HepG2 (cell line): ENCODE measurements around the gene MAPK7. TPM values are rescaled to one million over a fixed set of nuclear protein-coding genes. Genes with fewer than 3 reads are reported as not detected.
A peak's percentile ranks its signal among the peaks of the same experiment; 100 is the strongest.

Experiments used
- ATAC-seq: fragments of 200-7000 bp; cut with Tn5 transposase; 3 replicates; pipeline ENCODE4 v1.9.1; 2020; ENCODE audit warnings: mild to moderate bottlenecking, moderate library complexity
- BruUV-seq: library from RNA; stranded (reverse); fragments of 400-500 nt; replicated peaks from 2 replicates; lab custom pipeline; 2021; lab: Mats Ljungman, UMichigan
- CTCF ChIA-PET: fragments of 300-600 bp; formaldehyde crosslinking; extraction: SDS; loops from one replicate; lab custom pipeline; 2021; ENCODE audit warnings: low total read pairs, inconsistent platforms, low intra/inter-chr PET ratio; lab: Yijun Ruan, JAX
- POLR2A ChIA-PET: fragments of 350-600 bp; sonication (Branson Sonifier 250); formaldehyde crosslinking; loops from one replicate; lab custom pipeline; 2020; ENCODE audit warnings: antibody characterized with exemption, inconsistent platforms; lab: Yijun Ruan, JAX
- DNase-seq: peaks from one replicate; pipeline ENCODE4 v3.0.0-alpha.2; 2015; ENCODE audit warnings: low spot score
- FAIRE-seq: peaks from 3 replicates; lab custom pipeline; 2011; peaks lifted over from hg19 to GRCh38; lab: Jason Lieb, UNC
- H2AFZ ChIP-seq: one replicate; pipeline ENCODE4 v1.6.1; 2011; ENCODE audit warnings: low read length, inconsistent platforms
- H3K27ac ChIP-seq: fragments of 300-600 bp; 3 replicates; pipeline ENCODE4 v1.8.0; 2011; ENCODE audit warnings: mixed run types, mild to moderate bottlenecking, mixed read lengths, low read length, inconsistent platforms; ENCODE audit not compliant: insufficient read depth; ENCODE audit errors: extremely low read length
- H3K27me3 ChIP-seq, 2 experiments: fragments of 200-600 bp in 1 of 2; 2 replicates in 1 of 2; 3 replicates in 1 of 2; pipeline versions ENCODE4 v1.6.0 to v1.8.0; 2011; ENCODE audit warnings: low read length in 2 of 2, mild to moderate bottlenecking in 2 of 2, moderate library complexity in 2 of 2, inconsistent platforms in 1 of 2; ENCODE audit not compliant: insufficient read depth in 2 of 2, control insufficient read depth in 1 of 2
- H3K36me3 ChIP-seq, 2 experiments: fragments of 200-600 bp in 1 of 2; replicated peaks in 1 of 2; 2 replicates in 1 of 2; 3 replicates in 1 of 2; pipeline versions ENCODE4 v1.5.1 to v1.8.0; 2011; ENCODE audit warnings: low read length in 2 of 2, inconsistent platforms in 1 of 2; ENCODE audit not compliant: insufficient read depth in 2 of 2, control insufficient read depth in 1 of 2
- H3K4me1 ChIP-seq: 2 replicates; pipeline ENCODE4 v1.5.1; 2012; ENCODE audit warnings: low read length, inconsistent platforms; ENCODE audit not compliant: insufficient read depth
- H3K4me2 ChIP-seq: 2 replicates; pipeline ENCODE4 v1.6.0; 2011; ENCODE audit warnings: low read depth, low read length, inconsistent platforms
- H3K4me3 ChIP-seq, 3 experiments: fragments of 200-600 bp in 1 of 3; sonication (generic), shearing (Covaris generic) in 1 of 3; replicated peaks in 1 of 3; 2 replicates each; pipeline ENCODE4 v1.5.1; 2011 to 2016; ENCODE audit warnings: low read length in 3 of 3, inconsistent platforms in 2 of 3, low read depth in 2 of 3, mild to moderate bottlenecking in 2 of 3, control low read depth in 1 of 3, mixed read lengths in 1 of 3; ENCODE audit not compliant: insufficient read depth in 1 of 3
- H3K79me2 ChIP-seq: one replicate; pipeline ENCODE4 v1.6.1; 2011; ENCODE audit warnings: low read length, inconsistent platforms; ENCODE audit not compliant: insufficient read depth
- H3K9ac ChIP-seq: 2 replicates; pipeline ENCODE4 v1.6.0; 2011; ENCODE audit warnings: mild to moderate bottlenecking, low read depth, low read length, inconsistent platforms; ENCODE audit not compliant: insufficient read depth
- H3K9me3 ChIP-seq: 2 replicates; pipeline ENCODE4 v1.5.1; 2012; ENCODE audit warnings: mild to moderate bottlenecking, low read length
- H4K20me1 ChIP-seq: 2 replicates; pipeline ENCODE4 v1.6.0; 2011; ENCODE audit warnings: inconsistent platforms, mild to moderate bottlenecking, low read length, moderate library complexity; ENCODE audit not compliant: insufficient read depth
- CREB1 ChIP-seq, 2 experiments: fragments of 450-650 bp in 1 of 2; IDR thresholded peaks; 2 replicates each; pipeline ENCODE4 v1.6.1; 2016 to 2017; ENCODE audit warnings: control low read depth in 1 of 2, mild to moderate bottlenecking in 1 of 2, missing compliant biosample characterization in 1 of 2, missing genetic modification characterization in 1 of 2
- DMAP1 ChIP-seq: IDR thresholded peaks from 2 replicates; pipeline ENCODE4 v1.6.1; 2016
- MAFK ChIP-seq, 2 experiments: IDR thresholded peaks in 1 of 2; conservative IDR thresholded peaks in 1 of 2; 2 replicates each; pipeline ENCODE4 v1.6.1; 2011; ENCODE audit warnings: improper control_type of control experiment in 2 of 2, low read length in 2 of 2
- MIER3 ChIP-seq: IDR thresholded peaks from 2 replicates; pipeline ENCODE4 v1.6.1; 2016; ENCODE audit warnings: missing compliant biosample characterization, borderline replicate concordance
- MXD4 ChIP-seq: IDR thresholded peaks from 2 replicates; pipeline ENCODE4 v1.6.1; 2016; ENCODE audit warnings: mild to moderate bottlenecking, missing biosample characterization, missing genetic modification reagents
- NR0B2 ChIP-seq: sonication (generic); formaldehyde crosslinking; IDR thresholded peaks from 2 replicates; pipeline ENCODE4 v1.4.0; 2020; ENCODE audit warnings: mild to moderate bottlenecking, missing genetic modification reagents
- NR2F6 ChIP-seq, 2 experiments: IDR thresholded peaks; 2 replicates each; pipeline ENCODE4 v1.6.1; 2016; ENCODE audit warnings: antibody characterized with exemption in 1 of 2, mild to moderate bottlenecking in 1 of 2
- POLR2AphosphoS5 ChIP-seq: IDR thresholded peaks from 2 replicates; pipeline ENCODE4 v1.6.1; 2012; ENCODE audit warnings: low read depth, low read length
- RFX5 ChIP-seq: IDR thresholded peaks from 2 replicates; pipeline ENCODE4 v1.6.1; 2011; ENCODE audit warnings: low read depth, low read length, improper control_type of control experiment
- RORA ChIP-seq: sonication (generic); formaldehyde crosslinking; IDR thresholded peaks from 2 replicates; pipeline ENCODE4 v1.5.0; 2020; ENCODE audit warnings: mild to moderate bottlenecking, missing genetic modification reagents, moderate library complexity
- SOX13 ChIP-seq, 3 experiments: fragments of 450-650 bp in 1 of 3; sonication (generic) in 1 of 3; formaldehyde crosslinking in 1 of 3; IDR thresholded peaks in 2 of 3; conservative IDR thresholded peaks in 1 of 3; 2 replicates each; pipeline versions ENCODE4 v1.5.0 to v1.6.1; 2016 to 2020; ENCODE audit warnings: antibody characterized with exemption in 1 of 3, mild to moderate bottlenecking in 1 of 3, missing compliant biosample characterization in 1 of 3, missing genetic modification reagents in 1 of 3, moderate library complexity in 1 of 3
- SSRP1 ChIP-seq: IDR thresholded peaks from 2 replicates; pipeline ENCODE4 v1.6.1; 2016; ENCODE audit warnings: control low read depth
- YY1 ChIP-seq: IDR thresholded peaks from 2 replicates; pipeline ENCODE4 v1.6.1; 2011; ENCODE audit warnings: low read length, low read depth, moderate library complexity, mild to moderate bottlenecking; ENCODE audit not compliant: insufficient read depth, insufficient replicate concordance
- ZFP36L1 ChIP-seq: sonication (generic); formaldehyde crosslinking; IDR thresholded peaks from 2 replicates; pipeline ENCODE4 v1.8.0; 2022; ENCODE audit warnings: mild to moderate bottlenecking, missing genetic modification reagents, moderate library complexity
- ZFP41 ChIP-seq: sonication (generic); formaldehyde crosslinking; IDR thresholded peaks from 2 replicates; pipeline ENCODE4 v1.4.0; 2020; ENCODE audit warnings: mild to moderate bottlenecking, missing genetic modification reagents, borderline replicate concordance
- ZNF512 ChIP-seq: sonication (generic); formaldehyde crosslinking; IDR thresholded peaks from 2 replicates; pipeline ENCODE4 v1.4.0; 2020; ENCODE audit warnings: mild to moderate bottlenecking, missing genetic modification reagents
- ZNF563 ChIP-seq: sonication (generic); formaldehyde crosslinking; IDR thresholded peaks from 2 replicates; pipeline ENCODE4 v1.8.0; 2022; ENCODE audit warnings: mild to moderate bottlenecking, moderate library complexity, missing genetic modification reagents
- ZNF770 ChIP-seq: sonication (generic); formaldehyde crosslinking; IDR thresholded peaks from 2 replicates; pipeline ENCODE4 v1.5.0; 2020; ENCODE audit warnings: mild to moderate bottlenecking, missing genetic modification reagents
- ZNF879 ChIP-seq: sonication (generic); formaldehyde crosslinking; IDR thresholded peaks from 2 replicates; pipeline ENCODE4 v1.8.1; 2023; ENCODE audit warnings: missing genetic modification reagents
- ZNF891 ChIP-seq: sonication (generic); formaldehyde crosslinking; IDR thresholded peaks from 2 replicates; pipeline ENCODE4 v1.5.0; 2020; ENCODE audit warnings: mild to moderate bottlenecking, missing genetic modification reagents
- WGBS: methylation state at CpG from one replicate; pipeline ENCODE4 v1.1.6; 2017; ENCODE audit warnings: low lambda C conversion rate; 5-methylcytosine and 5-hydroxymethylcytosine counted together
- in situ Hi-C: cut with HindIII; loops from 2 replicates; pipeline ENCODE4 v1.10.0; 2017; ENCODE audit warnings: low pct_unique_long_range_greater_than_20kb; ENCODE audit not compliant: extremely low pct_ligation_motif_present
- intact Hi-C: fragments of 100-400 bp; cut with micrococcal nuclease; formaldehyde crosslinking; loops from one replicate; pipeline ENCODE4 v1.10.0; 2022; ENCODE audit not compliant: unreplicated experiment
- polyA plus RNA-seq, 8 experiments: library from polyadenylated mRNA; depleted of rRNA in 3 of 8; stranded (reverse) in 7 of 8; unstranded in 1 of 8; fragments of >200 nt; fragmentation: Illumina TruSeq in 4 of 8; extraction: Trizol in 4 of 8; gene quantifications; 2 replicates each; pipeline versions ENCODE4 v1.2.1 to v1.2.3, GENCODE V29; 2011 to 2016; ENCODE audit warnings: low read depth in 4 of 8, missing spikeins in 1 of 8, mixed read lengths in 1 of 8; ENCODE audit not compliant: insufficient read depth in 1 of 8
- total RNA-seq, 5 experiments: library from RNA; depleted of rRNA; stranded (reverse); fragments of >200 nt; fragmentation: Illumina TruSeq; extraction: Trizol; gene quantifications; 2 replicates each; pipeline ENCODE4 v1.2.3, GENCODE V29; 2016; ENCODE audit warnings: low read depth in 1 of 5

The MAPK7 gene
- total and polyA plus RNA-seq, 2 of the 13 experiments (the other 11 are each of a cell fraction or from before 2014, with no cell fraction given) = 2.9 to 5.9 TPM

GRCh38 chr17:19386051-19386929, 8.0 kb downstream of the MAPK7 start:
- CTCF ChIA-PET = no interaction called here
- no peak for TF ChIP-seq ZFP41 (CRISPR knock-in tag)
- TF ChIP-seq MIER3 (CRISPR knock-in tag) = no peak
- no peak for TF ChIP-seq RFX5
- no peak for TF ChIP-seq YY1
- TF ChIP-seq POLR2AphosphoS5 = no peak
- no peak for TF ChIP-seq ZNF563 (CRISPR knock-in tag)
- no peak for TF ChIP-seq ZNF770 (CRISPR knock-in tag)
- no peak for TF ChIP-seq NR0B2
- TF ChIP-seq ZNF512 (CRISPR knock-in tag) = no peak
- no peak for TF ChIP-seq ZNF891 (CRISPR knock-in tag)
- TF ChIP-seq MAFK (conservative IDR thresholded peaks at IDR 0.05 in 1 of 2, IDR thresholded peaks at IDR 0.05 in 1 of 2; ENCODE audit: low read length in 2 of 2) = no peak
- no peak for TF ChIP-seq ZFP36L1 (CRISPR knock-in tag)
- no peak for TF ChIP-seq CREB1 (IDR thresholded peaks at IDR 0.05)
- no peak for TF ChIP-seq CREB1 (CRISPR knock-in tag; IDR thresholded peaks at IDR 0.05)
- no peak for TF ChIP-seq SSRP1
- no peak for TF ChIP-seq NR2F6 (IDR thresholded peaks at IDR 0.05)
- no peak for TF ChIP-seq NR2F6 (CRISPR knock-in tag; IDR thresholded peaks at IDR 0.05)
- TF ChIP-seq RORA (CRISPR knock-in tag) = no peak
- TF ChIP-seq ZNF879 = no peak
- TF ChIP-seq DMAP1 (CRISPR knock-in tag) = no peak
- TF ChIP-seq MXD4 (CRISPR knock-in tag) = no peak
- no peak for TF ChIP-seq SOX13 (IDR thresholded peaks at IDR 0.05)
- no peak for TF ChIP-seq SOX13 (CRISPR knock-in tag; conservative IDR thresholded peaks at IDR 0.05 in 1 of 2, IDR thresholded peaks at IDR 0.05 in 1 of 2)

More at GRCh38 chr17:19386051-19386929, 8.0 kb downstream of the MAPK7 start:
- H3K4me3 ChIP-seq = peak overlapping the region in 2 of 3 experiments; percentile 42 to 60; a peak in 3 of 6 replicates
- H3K4me2 ChIP-seq = peak overlapping the region; percentile 71
- POLR2A ChIA-PET = interaction anchor here (1.0 to 3.9 kb wide), 3 partner anchors 8 to 48 kb away, joined by 3 to 33 read pairs (median 3); partner anchors contain the start of gene MAPK7
- WGBS = 66% methylated on average over 10 of the region's 20 CpGs
- no peaks in the 10 kb centered on the region for H4K20me1 ChIP-seq
- H3K27ac ChIP-seq = no peak overlapping the region
- DNase-seq = no peak
- BruUV-seq = no TSS peak
- peak; percentile 62 for ATAC-seq
- H2AFZ ChIP-seq = no peak overlapping the region
- peaks cover 29% of the 10 kb centered on the region for H3K4me1 ChIP-seq
- H3K9me3 ChIP-seq = no peaks in the 10 kb centered on the region
- in situ Hi-C loops (no loop called here), intact Hi-C loops (no loop called here)
- no peaks in the 10 kb centered on the region for H3K79me2 ChIP-seq
- H3K27me3 ChIP-seq = 0 out of 5 replicates have a peak, but pooled peaks cover 0 to 14% of the 10 kb centered on the region in 2 experiments
- FAIRE-seq = no peak
- H3K9ac ChIP-seq = 0 out of 2 replicates have a peak overlapping the region, but pooled peaks have one; percentile 8
- H3K36me3 ChIP-seq = peaks cover 7 to 23% of the 10 kb centered on the region in 2 experiments; a peak in 4 of 5 replicates
